ENCODE measurements around the gene SAE1.

DNA sequence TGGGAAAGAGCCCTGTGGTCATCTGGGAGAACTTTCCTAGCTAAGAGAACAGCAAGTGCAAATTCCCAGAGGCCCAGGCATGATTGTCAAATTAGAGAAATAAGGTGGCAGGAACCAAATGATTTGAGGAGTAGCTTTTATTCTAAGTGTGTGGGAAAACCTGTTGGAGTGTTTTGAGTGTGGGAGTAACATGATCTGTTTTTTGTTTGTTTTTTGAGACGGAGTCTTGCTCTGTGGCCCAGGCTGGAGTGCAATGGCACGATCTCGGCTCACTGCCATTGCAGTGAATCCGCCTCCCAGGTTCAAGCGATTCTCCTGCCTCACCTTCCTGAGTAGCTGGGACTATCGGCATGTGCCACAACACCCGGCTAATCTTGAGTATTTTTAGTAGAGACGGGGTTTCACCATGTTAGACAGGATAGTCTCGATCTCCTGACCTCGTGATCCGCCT, 2.4 kb downstream of the SAE1 start:
- TF ChIP-seq, protein P1, sequence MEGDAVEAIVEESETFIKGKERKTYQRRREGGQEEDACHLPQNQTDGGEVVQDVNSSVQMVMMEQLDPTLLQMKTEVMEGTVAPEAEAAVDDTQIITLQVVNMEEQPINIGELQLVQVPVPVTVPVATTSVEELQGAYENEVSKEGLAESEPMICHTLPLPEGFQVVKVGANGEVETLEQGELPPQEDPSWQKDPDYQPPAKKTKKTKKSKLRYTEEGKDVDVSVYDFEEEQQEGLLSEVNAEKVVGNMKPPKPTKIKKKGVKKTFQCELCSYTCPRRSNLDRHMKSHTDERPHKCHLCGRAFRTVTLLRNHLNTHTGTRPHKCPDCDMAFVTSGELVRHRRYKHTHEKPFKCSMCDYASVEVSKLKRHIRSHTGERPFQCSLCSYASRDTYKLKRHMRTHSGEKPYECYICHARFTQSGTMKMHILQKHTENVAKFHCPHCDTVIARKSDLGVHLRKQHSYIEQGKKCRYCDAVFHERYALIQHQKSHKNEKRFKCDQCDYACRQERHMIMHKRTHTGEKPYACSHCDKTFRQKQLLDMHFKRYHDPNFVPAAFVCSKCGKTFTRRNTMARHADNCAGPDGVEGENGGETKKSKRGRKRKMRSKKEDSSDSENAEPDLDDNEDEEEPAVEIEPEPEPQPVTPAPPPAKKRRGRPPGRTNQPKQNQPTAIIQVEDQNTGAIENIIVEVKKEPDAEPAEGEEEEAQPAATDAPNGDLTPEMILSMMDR (IDR thresholded peaks at IDR 0.05) = no peak
- no peak for TF ChIP-seq POLR2A (IDR thresholded peaks at IDR 0.05)
